DOHH2 (cell line): ENCODE measurements around the gene ASPSCR1.

ENCODE experiments used
- H3F3A ChIP-seq: fragments of 200-600 bp; sonication (generic), shearing (Covaris generic); 2 replicates; pipeline ENCODE4 v1.6.0; 2016; ENCODE audit warnings: antibody characterized with exemption, mild to moderate bottlenecking; ENCODE audit not compliant: control insufficient read depth, insufficient read depth
- H3K27ac ChIP-seq: fragments of 200-600 bp; sonication (generic); 2 replicates; pipeline ENCODE4 v1.5.1; 2014; ENCODE audit warnings: low read depth, mild to moderate bottlenecking, low read length, moderate library complexity
- H3K27me3 ChIP-seq: fragments of 200-600 bp; sonication (generic); 2 replicates; pipeline ENCODE4 v1.6.1; 2014; ENCODE audit warnings: mild to moderate bottlenecking, low read length, mixed read lengths; ENCODE audit not compliant: control insufficient read depth
- H3K36me3 ChIP-seq: fragments of 200-600 bp; sonication (generic); 2 replicates; pipeline ENCODE4 v1.6.1; 2014; ENCODE audit warnings: mild to moderate bottlenecking, low read length, moderate library complexity, mixed read lengths; ENCODE audit not compliant: control insufficient read depth
- H3K4me1 ChIP-seq: fragments of 200-600 bp; sonication (generic); 2 replicates; pipeline ENCODE4 v1.6.1; 2014; ENCODE audit warnings: mild to moderate bottlenecking, low read length, mixed read lengths; ENCODE audit not compliant: control insufficient read depth
- H3K4me2 ChIP-seq: fragments of 200-600 bp; sonication (generic); 2 replicates; pipeline ENCODE4 v1.6.0; 2014; ENCODE audit warnings: mild to moderate bottlenecking, low read length, moderate library complexity
- H3K4me3 ChIP-seq: fragments of 200-600 bp; sonication (generic); 2 replicates; pipeline ENCODE4 v1.5.1; 2014; ENCODE audit warnings: mild to moderate bottlenecking, low read length, mixed read lengths
- H3K79me2 ChIP-seq: fragments of 200-600 bp; sonication (generic); 2 replicates; pipeline ENCODE4 v1.6.1; 2014; ENCODE audit warnings: mild to moderate bottlenecking, low read length, mixed read lengths; ENCODE audit not compliant: control insufficient read depth
- H3K9me2 ChIP-seq: fragments of 200-600 bp; sonication (generic); replicated peaks from 2 replicates; pipeline ENCODE4 v1.6.1; 2014; ENCODE audit warnings: mild to moderate bottlenecking, low read length, mixed read lengths; ENCODE audit not compliant: control insufficient read depth
- H3K9me3 ChIP-seq: fragments of 200-600 bp; sonication (generic); 2 replicates; pipeline ENCODE4 v1.6.1; 2014; ENCODE audit warnings: antibody characterized with exemption, low read length, mixed read lengths; ENCODE audit not compliant: control insufficient read depth, insufficient read depth
- H4K20me1 ChIP-seq: fragments of 200-600 bp; sonication (generic); 2 replicates; pipeline ENCODE4 v1.6.0; 2014; ENCODE audit warnings: low read depth, mild to moderate bottlenecking, antibody characterized with exemption, low read length, moderate library complexity; ENCODE audit not compliant: control insufficient read depth, insufficient read depth
- EZH2phosphoT487 ChIP-seq: fragments of 200-600 bp; sonication (generic); IDR thresholded peaks from 2 replicates; pipeline ENCODE4 v1.6.1; 2017; ENCODE audit warnings: borderline replicate concordance, mild to moderate bottlenecking, antibody characterized with exemption, low read length, moderate library complexity, mixed read lengths
- TF ChIP-seq, protein P1 (sequence below): fragments of 200-600 bp; sonication (generic); IDR thresholded peaks from one replicate; pipeline ENCODE4 v1.5.1; 2014; ENCODE audit warnings: antibody characterized with exemption, mild to moderate bottlenecking, low read depth, low read length; ENCODE audit not compliant: poor library complexity, severe bottlenecking

Gene ASPSCR1

DNA sequence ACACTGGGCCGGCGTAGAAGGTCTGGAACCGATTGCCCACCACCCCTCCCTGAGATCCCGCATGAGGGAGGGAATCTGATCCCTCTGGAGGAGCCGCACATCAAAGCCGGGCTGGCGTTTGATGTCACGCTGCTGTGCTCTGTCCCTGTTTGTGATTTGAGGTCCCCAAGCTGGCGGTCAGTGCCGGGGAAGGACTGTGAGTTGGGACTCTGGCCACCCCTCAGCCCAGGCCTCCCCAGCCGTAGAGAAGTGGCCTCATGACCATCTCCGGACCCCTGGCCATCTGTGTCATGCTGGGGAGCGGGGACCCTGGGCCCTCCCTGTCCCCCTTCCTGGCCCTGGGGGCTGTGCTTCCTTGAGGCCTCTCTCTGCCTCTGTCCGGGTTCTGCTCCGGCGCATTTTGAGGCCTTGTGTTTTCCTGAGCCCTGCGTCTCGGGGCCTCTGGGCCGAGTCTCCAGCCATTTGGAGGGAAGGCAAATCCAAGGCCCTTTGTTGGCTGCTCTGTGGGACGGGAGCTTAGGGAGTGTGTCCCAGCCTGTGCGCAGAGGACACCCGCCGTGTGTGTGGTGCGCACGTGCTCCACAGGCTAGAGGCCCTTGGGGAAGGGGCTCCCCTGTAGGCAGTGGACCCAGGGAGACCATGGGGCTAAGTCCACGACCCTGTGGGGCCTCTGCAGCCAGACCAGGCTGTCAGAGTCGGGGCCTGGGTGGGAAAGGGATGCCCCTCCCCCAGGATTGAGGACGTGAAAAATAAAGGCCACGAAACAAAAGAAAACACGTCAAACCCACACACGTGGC, 15.1 kb downstream of the ASPSCR1 start:
- Histone ChIP-seq H3K79me2 (no peaks in the 10 kb centered on the region), H3K36me3 (no peaks in the 10 kb centered on the region), H3K27me3 (no peaks in the 10 kb centered on the region), H3K9me2 (no peaks in the 10 kb centered on the region), H3K4me2 (no peak overlapping the region), H3F3A (no peaks in the 10 kb centered on the region), H3K27ac (no peak overlapping the region), H3K4me1 (no peaks in the 10 kb centered on the region), H4K20me1 (no peaks in the 10 kb centered on the region), H3K9me3 (no peaks in the 10 kb centered on the region), H3K4me3 (no peak overlapping the region)
- no peak for TF ChIP-seq EZH2phosphoT487
- TF ChIP-seq, protein P1, sequence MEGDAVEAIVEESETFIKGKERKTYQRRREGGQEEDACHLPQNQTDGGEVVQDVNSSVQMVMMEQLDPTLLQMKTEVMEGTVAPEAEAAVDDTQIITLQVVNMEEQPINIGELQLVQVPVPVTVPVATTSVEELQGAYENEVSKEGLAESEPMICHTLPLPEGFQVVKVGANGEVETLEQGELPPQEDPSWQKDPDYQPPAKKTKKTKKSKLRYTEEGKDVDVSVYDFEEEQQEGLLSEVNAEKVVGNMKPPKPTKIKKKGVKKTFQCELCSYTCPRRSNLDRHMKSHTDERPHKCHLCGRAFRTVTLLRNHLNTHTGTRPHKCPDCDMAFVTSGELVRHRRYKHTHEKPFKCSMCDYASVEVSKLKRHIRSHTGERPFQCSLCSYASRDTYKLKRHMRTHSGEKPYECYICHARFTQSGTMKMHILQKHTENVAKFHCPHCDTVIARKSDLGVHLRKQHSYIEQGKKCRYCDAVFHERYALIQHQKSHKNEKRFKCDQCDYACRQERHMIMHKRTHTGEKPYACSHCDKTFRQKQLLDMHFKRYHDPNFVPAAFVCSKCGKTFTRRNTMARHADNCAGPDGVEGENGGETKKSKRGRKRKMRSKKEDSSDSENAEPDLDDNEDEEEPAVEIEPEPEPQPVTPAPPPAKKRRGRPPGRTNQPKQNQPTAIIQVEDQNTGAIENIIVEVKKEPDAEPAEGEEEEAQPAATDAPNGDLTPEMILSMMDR, result no peak

DNA sequence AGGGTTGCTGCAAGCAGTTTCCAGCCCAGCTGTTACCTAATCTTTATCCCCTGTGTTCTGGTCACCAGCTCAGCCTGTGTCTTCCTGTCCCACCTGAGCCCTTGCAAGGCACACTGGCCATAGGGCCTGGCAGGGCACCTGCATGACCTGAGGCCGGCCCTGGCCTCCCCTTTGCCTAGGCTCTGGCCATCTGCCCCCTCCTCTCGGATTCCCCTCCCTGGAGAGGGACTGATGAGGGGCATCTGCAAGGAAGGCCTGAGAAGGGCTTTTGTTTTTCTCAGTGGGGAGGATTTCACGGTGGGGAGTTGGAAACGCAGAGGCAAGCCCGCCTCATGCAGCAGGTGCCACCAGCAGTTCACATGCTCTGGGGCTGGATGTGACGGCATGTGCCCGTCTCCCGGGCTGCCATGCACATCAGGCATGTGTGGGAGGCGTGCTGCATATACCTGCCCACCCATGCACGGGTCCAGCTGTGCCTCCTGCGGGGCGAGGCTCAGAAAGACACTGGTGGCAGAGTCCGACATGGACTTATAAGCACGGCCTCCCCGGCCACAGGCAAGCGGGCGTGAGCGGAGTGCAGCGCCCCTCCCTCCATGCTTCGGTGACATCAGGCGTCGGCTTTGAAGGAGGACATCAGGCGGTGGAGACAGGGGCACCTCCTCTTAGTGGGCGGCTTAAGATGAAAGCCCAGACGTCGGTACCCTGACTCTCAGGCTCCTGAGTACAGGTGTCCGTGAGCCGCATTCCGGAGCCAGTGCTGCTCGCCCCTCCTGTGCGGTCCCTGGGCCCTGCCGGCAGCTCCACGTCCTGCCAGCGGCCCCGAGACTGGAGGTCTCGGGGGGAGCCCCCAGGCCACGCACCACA, 16.5 kb downstream of the ASPSCR1 start:
- H3K9me3 ChIP-seq, result no peaks in the 10 kb centered on the region
- H3K27ac ChIP-seq, result no peak overlapping the region
- no peak overlapping the region for H3K4me2 ChIP-seq
- no peaks in the 10 kb centered on the region for H3K36me3 ChIP-seq
- TF ChIP-seq, protein P1, result no peak
- TF ChIP-seq EZH2phosphoT487, result no peak
- H3K27me3 ChIP-seq, result no peaks in the 10 kb centered on the region
- H3K9me2 ChIP-seq, result no peaks in the 10 kb centered on the region
- no peaks in the 10 kb centered on the region for H3F3A ChIP-seq
- no peaks in the 10 kb centered on the region for H3K4me1 ChIP-seq
- no peaks in the 10 kb centered on the region for H3K79me2 ChIP-seq
- no peak overlapping the region for H3K4me3 ChIP-seq
- H4K20me1 ChIP-seq, result no peaks in the 10 kb centered on the region

DNA sequence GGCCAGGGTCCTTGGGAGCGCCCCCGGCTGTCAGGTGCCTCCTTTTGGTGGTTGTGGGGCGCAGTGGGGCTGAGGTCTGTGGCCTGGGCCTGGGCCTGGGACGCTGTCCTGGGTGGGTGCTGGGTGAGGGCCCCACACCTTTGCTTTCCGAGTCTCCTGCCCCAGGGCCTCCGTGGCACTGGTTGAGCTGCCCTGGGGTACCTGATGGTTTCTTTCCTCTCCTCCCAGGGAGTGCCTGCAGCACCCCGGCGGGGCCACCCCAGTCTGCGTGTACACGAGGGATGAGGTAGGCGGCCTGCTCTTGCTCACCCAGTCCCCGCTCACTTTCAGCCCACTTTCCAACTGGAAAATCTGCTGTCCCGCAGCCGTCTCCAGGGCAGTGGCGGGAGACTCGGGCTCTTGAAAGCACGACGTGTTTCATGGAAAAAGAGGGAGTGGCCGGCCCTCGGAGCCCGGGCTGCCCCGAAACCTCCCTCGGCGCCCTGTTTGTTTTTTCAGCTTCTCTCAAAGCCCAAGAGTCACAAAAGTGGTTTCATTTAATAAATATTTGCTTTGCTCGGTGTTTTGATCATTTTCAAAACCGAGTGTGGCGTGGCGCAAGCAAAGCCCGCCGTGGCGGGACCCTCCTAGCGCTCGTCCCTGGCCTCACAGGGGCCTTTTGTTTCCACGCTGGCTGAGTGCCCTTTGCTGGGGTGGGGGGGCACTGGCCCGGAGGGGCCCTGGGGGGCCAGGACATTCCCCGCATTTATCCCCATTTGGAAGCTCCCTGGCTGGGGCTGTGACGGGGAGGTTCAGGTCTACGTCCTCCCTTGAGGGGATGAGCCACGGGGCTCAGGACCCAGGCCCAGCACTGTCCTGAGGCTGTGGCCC, 17.4 kb downstream of the ASPSCR1 start:
- no peaks in the 10 kb centered on the region for H3F3A ChIP-seq
- H3K4me1 ChIP-seq, result no peaks in the 10 kb centered on the region
- TF ChIP-seq, protein P1, result no peak
- no peak for TF ChIP-seq EZH2phosphoT487
- no peak overlapping the region for H3K4me2 ChIP-seq
- H3K4me3 ChIP-seq, result no peak overlapping the region
- no peaks in the 10 kb centered on the region for H3K9me3 ChIP-seq
- no peak overlapping the region for H3K27ac ChIP-seq
- no peaks in the 10 kb centered on the region for H3K9me2 ChIP-seq
- no peaks in the 10 kb centered on the region for H3K79me2 ChIP-seq
- H3K36me3 ChIP-seq, result no peaks in the 10 kb centered on the region
- H3K27me3 ChIP-seq, result no peaks in the 10 kb centered on the region
- no peaks in the 10 kb centered on the region for H4K20me1 ChIP-seq
